Sciatic nerve (tissue), 2 donors: ENCODE data around the gene GOLGA1. TPM values are rescaled to one million over a fixed set of nuclear protein-coding genes. Genes with fewer than 3 reads are reported as not detected.
"Not testable (repeated sequence)": the region's sequence is repeated elsewhere in the genome, so short reads cannot be mapped to it uniquely, and the experiment has no call there.

Source experiments
- ATAC-seq: fragments of 200-7000 bp; cut with Tn5 transposase; one replicate; pipeline ENCODE4 v1.9.1; 2020; ENCODE audit warnings: mild to moderate bottlenecking, moderate library complexity
- DNase-seq: peaks from one replicate; pipeline ENCODE4 v3.0.0-alpha.2; 2020; ENCODE audit warnings: low spot score
- intact Hi-C: fragments of 100-400 bp; cut with DNase I; formaldehyde crosslinking; loops from one replicate; pipeline ENCODE4 v1.14.2; 2022
- total RNA-seq: library from RNA; stranded (reverse); fragmentation: NEBNext Ultra II Directional; extraction: Animal tissue kit (Norgen Biotek cat#: 25700); gene quantifications from one replicate; pipeline ENCODE4 v1.2.1, GENCODE V29; 2021
- donor health status: DM: no; HTN: no; CAD: no.
- donor health status: DM: no; HTN: no; CAD: no.

GOLGA1 gene
- total RNA-seq, 1 donor from 2014 or later = 31.9 TPM

- no peak for ATAC-seq
- intact Hi-C loops = no loop called here
These were observed 5.3 kb upstream of the GOLGA1 start for GRCh38 chr9:124946167-124946566.

DNA sequence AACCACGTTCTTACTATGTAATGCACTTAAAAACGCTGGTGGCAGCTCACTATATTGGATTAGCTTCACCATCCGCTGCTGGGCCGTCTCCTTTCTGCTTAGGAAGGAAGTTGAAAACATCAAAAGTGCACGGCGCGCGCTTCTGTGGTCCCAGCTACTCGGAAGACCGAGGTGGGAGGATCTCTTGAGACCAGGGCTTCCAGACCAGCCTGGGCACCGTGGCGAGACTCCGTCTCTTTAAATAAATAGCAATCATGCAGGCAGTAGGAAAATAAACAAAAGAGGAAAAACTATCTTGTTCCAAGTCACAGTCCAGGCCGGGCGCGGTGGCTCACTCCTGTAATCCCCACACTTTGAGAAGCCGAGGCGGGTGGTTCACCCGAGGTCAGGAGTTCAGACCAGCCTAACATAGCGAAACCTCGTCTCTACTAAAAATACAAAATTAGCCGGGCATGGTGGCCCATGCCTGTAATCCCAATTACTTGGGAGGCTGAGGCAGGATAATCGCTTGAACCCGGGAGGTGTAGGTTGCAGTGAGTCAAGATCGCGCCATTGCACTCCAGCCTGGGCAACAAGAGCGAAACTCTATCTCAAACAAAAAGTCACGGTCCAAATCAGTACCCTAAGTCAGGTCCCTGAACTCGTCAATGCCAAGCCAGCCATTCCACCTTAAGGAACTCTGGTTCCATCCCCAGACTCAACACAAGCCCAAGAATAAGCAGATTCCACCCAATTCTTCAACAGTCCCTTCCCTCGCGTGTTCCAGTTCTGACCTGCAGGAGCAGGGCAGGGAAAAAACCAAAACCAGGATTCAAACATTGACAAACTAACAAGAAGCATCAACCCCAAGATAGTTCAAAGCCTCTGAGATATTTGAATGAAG, 1.0 kb upstream of the GOLGA1 start:
- intact Hi-C loops = no loop called here
- DNase-seq = peak; percentile 74
- peak; percentile 36 for ATAC-seq

More at GRCh38 chr9:124946167-124946566, 5.3 kb upstream of the GOLGA1 start:
- no peak for DNase-seq

GRCh38 chr9:124940521-124940893, 376 bp downstream of the GOLGA1 start:
- intact Hi-C loops = no loop called here
- no peak for DNase-seq
- no peak for ATAC-seq

GRCh38 chr9:124939944-124940343, 939 bp downstream of the GOLGA1 start:
- ATAC-seq (no peak), DNase-seq (no peak)
- intact Hi-C loops = no loop called here

DNA sequence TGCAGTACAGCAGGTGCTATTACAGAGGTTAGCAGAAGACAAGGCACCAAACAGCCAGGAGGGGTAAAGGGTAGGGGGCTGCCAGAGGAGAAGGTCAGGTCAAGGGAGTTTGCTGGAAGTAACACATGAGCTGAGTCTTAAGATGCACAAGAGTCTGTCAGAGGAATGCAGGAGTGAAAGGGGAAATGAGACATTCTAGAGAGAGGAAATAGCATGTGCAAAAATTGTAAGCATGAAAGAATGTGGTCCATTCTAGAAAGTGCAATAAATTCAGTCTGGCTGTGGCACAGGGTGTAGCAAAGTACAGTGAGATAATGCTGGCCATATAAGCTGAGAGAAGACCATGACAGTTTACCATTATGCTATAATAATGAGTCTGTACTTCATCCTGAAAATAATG, 6.6 kb downstream of the GOLGA1 start:
- DNase-seq (no peak), ATAC-seq (no peak)
- intact Hi-C loops = no loop called here

DNA sequence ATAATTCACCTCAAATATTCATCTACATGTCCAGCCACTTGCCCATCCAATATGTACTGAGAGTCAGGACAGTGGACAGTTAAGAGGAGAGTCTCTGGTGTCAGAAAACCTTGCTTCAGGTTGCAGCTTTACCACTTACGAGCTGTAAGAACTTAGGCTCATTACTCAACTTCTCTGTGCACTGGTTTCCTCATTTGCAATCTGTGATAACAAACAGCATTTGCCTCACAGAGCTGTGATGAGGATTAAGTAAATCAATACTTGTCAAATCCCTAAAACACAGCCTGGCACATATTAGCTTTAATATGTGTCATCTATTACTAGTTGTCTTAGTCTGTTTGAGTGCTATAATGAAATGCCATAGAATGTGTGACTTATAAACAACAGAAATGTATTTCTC, 8.6 kb downstream of the GOLGA1 start:
- DNase-seq (no peak), ATAC-seq (no peak)
- intact Hi-C loops = no loop called here

DNA sequence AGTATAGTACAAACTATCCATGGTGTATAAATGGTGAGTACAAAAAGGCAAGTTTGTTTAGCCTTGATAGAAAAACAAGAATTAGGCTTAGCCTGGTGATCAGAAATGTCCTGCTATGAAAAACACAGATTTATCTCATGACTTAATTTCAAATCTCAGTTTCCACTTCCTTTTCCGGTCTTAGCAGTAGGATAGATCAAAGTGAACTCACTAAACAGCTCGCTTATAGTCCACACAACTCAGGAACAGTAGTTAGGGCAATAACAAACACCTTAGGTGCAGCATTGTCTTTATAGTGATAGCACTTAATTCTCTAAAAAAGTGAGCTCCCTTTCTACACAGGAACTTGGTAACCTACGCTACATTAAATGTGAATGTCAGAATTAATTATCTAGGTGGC, 11.4 kb downstream of the GOLGA1 start:
- DNase-seq = no peak
- no peak for ATAC-seq
- intact Hi-C loops = no loop called here

DNA sequence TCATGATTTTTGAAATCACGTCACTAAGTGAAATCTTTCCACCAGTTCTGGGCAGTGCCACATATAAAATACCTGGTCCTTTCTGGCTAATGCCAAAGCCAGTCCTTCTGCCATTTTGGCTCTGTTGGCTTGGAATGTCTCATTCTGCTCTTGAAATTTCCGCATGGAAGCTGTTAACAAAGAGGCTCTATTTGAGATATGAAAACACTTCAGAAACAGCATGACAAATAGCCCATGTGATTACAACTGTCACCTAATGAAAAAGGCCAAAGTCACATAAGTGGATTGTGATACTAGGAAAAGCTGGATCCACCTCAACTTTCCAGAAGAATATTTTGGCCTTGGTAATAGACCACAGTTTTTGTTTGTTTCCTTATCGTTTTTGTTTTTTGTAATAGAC, 12.8 kb downstream of the GOLGA1 start:
- no peak for DNase-seq
- ATAC-seq = no peak
- intact Hi-C loops = no loop called here

GRCh38 chr9:124920394-124920793, 20.5 kb downstream of the GOLGA1 start:
- ATAC-seq, intact Hi-C loops, DNase-seq: not testable (repeated sequence)

GRCh38 chr9:124914753-124915405, 26.0 kb downstream of the GOLGA1 start:
- ATAC-seq = no peak
- no peak for DNase-seq
- intact Hi-C loops = no loop called here

DNA sequence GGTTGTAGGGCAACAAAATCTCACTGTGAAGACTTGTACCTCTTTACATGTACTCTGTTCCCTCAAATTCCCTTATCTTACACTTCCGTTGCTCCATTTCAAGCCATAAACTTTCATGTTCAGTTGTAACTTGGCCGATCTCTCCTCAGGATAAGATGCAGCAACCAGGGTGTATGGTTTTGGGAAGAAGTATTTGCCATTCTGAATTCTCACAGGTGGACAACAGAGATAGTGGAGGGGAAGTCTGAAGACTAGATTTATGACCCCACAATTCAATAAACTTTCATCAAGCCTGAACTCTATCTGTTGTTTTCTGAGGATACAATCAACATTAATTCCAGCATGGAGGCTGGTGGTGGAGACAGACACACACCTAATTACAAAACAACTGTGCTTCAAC, 27.5 kb downstream of the GOLGA1 start:
- no peak for ATAC-seq
- no peak for DNase-seq
- intact Hi-C loops = no loop called here

GRCh38 chr9:124911766-124912165, 29.1 kb downstream of the GOLGA1 start:
- intact Hi-C loops = no loop called here
- no peak for ATAC-seq
- no peak for DNase-seq

- DNase-seq (no peak), ATAC-seq (no peak)
- intact Hi-C loops = no loop called here
These were observed 32.8 kb downstream of the GOLGA1 start for GRCh38 chr9:124908098-124908497.

DNA sequence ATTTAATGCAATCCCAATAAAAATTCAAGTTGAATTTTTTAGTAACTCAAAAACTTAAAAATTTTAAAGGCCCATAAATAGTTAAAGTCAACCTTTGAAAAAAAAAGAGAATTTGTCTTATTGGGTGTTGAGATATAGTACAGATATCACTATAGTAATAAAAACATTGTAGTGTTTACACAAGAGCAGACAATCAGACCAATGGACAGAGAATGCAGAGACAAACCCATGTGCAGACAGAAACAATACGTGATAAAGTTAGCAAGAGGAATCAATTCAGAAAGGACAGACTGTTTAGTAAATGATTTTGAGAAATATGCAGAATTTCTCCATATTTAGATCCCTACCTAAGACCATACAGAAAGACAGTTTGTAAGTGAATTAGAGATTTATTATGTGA, 33.9 kb downstream of the GOLGA1 start:
- DNase-seq (no peak), ATAC-seq (no peak)
- intact Hi-C loops = no loop called here

- ATAC-seq (no peak), DNase-seq (no peak)
- intact Hi-C loops = no loop called here
These were observed 41.0 kb downstream of the GOLGA1 start for GRCh38 chr9:124899845-124900244.

- intact Hi-C loops = no loop called here
- ATAC-seq = no peak
- DNase-seq = no peak
These were observed 43.1 kb downstream of the GOLGA1 start for GRCh38 chr9:124897570-124898460.

- peak; percentile 52 for ATAC-seq
- intact Hi-C loops = no loop called here
- DNase-seq = no peak
These were observed 46.1 kb downstream of the GOLGA1 start for GRCh38 chr9:124894741-124895170.

DNA sequence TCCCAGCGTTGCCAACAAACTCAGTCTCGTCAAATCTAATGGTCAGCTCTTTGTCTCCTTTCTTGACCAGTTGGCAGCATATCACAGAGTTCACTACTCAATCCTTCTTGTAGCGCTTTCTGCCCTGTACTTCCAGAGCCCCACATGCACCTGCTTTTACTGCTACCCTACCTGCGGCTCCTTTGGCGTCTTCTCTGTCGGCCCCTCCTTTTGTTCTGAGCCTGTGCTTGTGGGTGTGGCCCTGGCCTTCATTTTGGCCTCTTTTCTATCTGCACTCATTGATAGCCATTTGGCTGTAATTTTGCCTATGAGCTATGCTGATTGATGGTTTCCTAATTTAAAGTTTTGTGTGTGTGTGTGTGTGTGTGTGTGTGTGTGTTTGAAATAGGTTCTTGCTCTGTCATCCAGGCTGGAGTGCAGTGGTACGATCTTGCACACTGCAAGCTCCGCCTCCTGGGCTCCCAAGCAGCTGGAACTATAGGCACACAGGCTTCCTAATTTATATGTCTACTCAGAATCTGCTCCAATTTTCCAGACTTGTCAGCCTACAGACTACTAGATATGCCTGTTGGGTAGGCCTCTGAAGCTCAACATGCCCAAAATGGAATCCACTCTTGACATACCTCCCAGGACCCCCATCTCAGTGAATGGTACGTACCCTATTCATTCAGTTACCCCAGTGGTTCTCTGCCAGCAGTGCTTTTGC, 46.7 kb downstream of the GOLGA1 start:
- DNase-seq (no peak), ATAC-seq (no peak)
- intact Hi-C loops = no loop called here

DNA sequence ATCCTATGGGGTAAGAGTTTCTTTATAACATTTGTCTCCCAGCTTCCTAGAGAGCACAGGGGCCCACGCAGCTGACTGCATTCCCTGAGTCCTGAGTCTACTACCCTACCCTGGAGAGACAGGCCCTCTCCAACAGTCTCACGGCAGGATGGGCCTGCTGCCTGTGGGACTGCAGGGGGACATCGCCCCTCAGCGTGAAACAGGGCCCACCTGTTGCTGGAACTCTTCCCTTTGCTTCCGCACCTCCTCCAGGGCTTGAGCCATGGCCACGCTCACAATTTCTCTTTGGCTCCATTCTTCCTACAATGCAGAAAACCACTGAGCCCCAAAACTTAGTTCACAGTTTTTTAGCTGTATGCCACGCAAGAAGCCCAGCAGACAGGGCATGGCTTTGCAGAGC, 50.7 kb downstream of the GOLGA1 start:
- DNase-seq (no peak), ATAC-seq (no peak)
- intact Hi-C loops = no loop called here
